SK-N-SH treated with all-trans-retinoic acid at 6 μM for 48 hours (cell line): ENCODE data around the gene PPARD.

Experiments used
- ARNTL ChIP-seq: fragments of 450-650 bp; formaldehyde crosslinking; IDR thresholded peaks from 2 replicates; pipeline ENCODE4 v1.5.0; 2020; ENCODE audit warnings: low read depth, mild to moderate bottlenecking, moderate library complexity, borderline replicate concordance
- BACH2 ChIP-seq: fragments of 250-450 bp; sonication (Bioruptor Pico); IDR thresholded peaks from 2 replicates; pipeline ENCODE4 v1.9.0; 2021; ENCODE audit warnings: mild to moderate bottlenecking, borderline replicate concordance
- ESRRG ChIP-seq: fragments of 250-450 bp; sonication (Bioruptor Pico); IDR thresholded peaks from 2 replicates; pipeline ENCODE4 v1.6.1; 2021; ENCODE audit warnings: mild to moderate bottlenecking
- GLIS3 ChIP-seq: fragments of 250-450 bp; sonication (Bioruptor Pico); IDR thresholded peaks from 2 replicates; pipeline ENCODE4 v1.5.0; 2020; ENCODE audit warnings: mild to moderate bottlenecking, moderate library complexity
- ISL1 ChIP-seq: fragments of 250-450 bp; sonication (Bioruptor Pico); IDR thresholded peaks from 2 replicates; pipeline ENCODE4 v2.1.2; 2022; ENCODE audit warnings: mild to moderate bottlenecking, moderate library complexity
- PPARA ChIP-seq: fragments of 250-450 bp; sonication (Bioruptor Pico); IDR thresholded peaks from 2 replicates; pipeline ENCODE4 v1.5.0; 2020; ENCODE audit warnings: mild to moderate bottlenecking, borderline replicate concordance
- RARB ChIP-seq: fragments of 250-450 bp; sonication (Bioruptor Pico); IDR thresholded peaks from 2 replicates; pipeline ENCODE4 v1.8.0; 2021; ENCODE audit warnings: mild to moderate bottlenecking, moderate library complexity
- TCF4 ChIP-seq: fragments of 250-450 bp; sonication (Bioruptor Pico); IDR thresholded peaks from 2 replicates; pipeline ENCODE4 v1.8.0; 2021; ENCODE audit warnings: mild to moderate bottlenecking, moderate library complexity, borderline replicate concordance
- TOX ChIP-seq: fragments of 250-450 bp; sonication (Bioruptor Pico); IDR thresholded peaks from 2 replicates; pipeline ENCODE4 v1.8.0; 2021; ENCODE audit warnings: mild to moderate bottlenecking, moderate library complexity, borderline replicate concordance
- ZFP30 ChIP-seq: fragments of 450-650 bp; formaldehyde crosslinking; IDR thresholded peaks from 2 replicates; pipeline ENCODE4 v1.5.0; 2022; ENCODE audit warnings: mild to moderate bottlenecking, moderate library complexity
- ZNF70 ChIP-seq: fragments of 450-650 bp; formaldehyde crosslinking; IDR thresholded peaks from 2 replicates; pipeline ENCODE4 v1.5.0; 2020; ENCODE audit warnings: mild to moderate bottlenecking, moderate library complexity
- TF ChIP-seq, protein P1 (sequence below): fragments of 250-450 bp; sonication (Bioruptor Pico); IDR thresholded peaks from 2 replicates; pipeline ENCODE4 v1.5.1; 2021; ENCODE audit warnings: mild to moderate bottlenecking, moderate library complexity
- TF ChIP-seq, protein P2 (sequence below): fragments of 250-450 bp; sonication (Bioruptor Pico); IDR thresholded peaks from 2 replicates; pipeline ENCODE4 v1.8.0; 2020; ENCODE audit warnings: mild to moderate bottlenecking, moderate library complexity, borderline replicate concordance
- TF ChIP-seq, protein P3 (sequence below): fragments of 250-450 bp; sonication (Bioruptor Pico); IDR thresholded peaks from 2 replicates; pipeline ENCODE4 v1.5.1; 2020; ENCODE audit warnings: low read depth, mild to moderate bottlenecking, moderate library complexity

DNA sequence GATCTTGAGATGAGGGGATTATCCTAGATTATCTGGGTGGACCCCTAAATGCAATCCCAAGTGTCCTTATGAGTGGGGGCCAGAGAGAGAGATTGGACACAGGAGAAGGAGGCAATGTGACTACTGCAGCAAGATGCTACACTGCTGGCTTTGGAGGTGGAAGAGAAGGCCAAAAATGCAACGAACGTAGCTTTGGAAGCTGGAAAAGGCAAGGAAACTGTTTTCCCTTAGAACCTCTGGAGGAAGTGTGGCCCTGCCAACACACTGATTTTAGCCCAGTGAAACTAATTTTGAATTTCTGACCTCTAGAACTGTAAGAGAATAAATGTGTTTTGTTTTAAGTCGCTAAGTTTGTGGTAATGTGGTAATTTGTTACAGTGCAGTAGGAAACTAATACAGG lies 15.7 kb downstream of the PPARD start:
- TF ChIP-seq, protein P1, sequence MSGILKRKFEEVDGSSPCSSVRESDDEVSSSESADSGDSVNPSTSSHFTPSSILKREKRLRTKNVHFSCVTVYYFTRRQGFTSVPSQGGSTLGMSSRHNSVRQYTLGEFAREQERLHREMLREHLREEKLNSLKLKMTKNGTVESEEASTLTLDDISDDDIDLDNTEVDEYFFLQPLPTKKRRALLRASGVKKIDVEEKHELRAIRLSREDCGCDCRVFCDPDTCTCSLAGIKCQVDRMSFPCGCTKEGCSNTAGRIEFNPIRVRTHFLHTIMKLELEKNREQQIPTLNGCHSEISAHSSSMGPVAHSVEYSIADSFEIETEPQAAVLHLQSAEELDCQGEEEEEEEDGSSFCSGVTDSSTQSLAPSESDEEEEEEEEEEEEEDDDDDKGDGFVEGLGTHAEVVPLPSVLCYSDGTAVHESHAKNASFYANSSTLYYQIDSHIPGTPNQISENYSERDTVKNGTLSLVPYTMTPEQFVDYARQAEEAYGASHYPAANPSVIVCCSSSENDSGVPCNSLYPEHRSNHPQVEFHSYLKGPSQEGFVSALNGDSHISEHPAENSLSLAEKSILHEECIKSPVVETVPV (CRISPR knock-in tag): no peak
- TF ChIP-seq ISL1 (CRISPR knock-in tag) (no peak), BACH2 (CRISPR knock-in tag) (no peak), RARB (CRISPR knock-in tag) (no peak), PPARA (CRISPR knock-in tag) (no peak), GLIS3 (CRISPR knock-in tag) (no peak), ZFP30 (no peak), ESRRG (no peak), ARNTL (CRISPR knock-in tag) (no peak), ZNF70 (no peak), TCF4 (CRISPR knock-in tag) (no peak), TOX (no peak)
- TF ChIP-seq, protein P2, sequence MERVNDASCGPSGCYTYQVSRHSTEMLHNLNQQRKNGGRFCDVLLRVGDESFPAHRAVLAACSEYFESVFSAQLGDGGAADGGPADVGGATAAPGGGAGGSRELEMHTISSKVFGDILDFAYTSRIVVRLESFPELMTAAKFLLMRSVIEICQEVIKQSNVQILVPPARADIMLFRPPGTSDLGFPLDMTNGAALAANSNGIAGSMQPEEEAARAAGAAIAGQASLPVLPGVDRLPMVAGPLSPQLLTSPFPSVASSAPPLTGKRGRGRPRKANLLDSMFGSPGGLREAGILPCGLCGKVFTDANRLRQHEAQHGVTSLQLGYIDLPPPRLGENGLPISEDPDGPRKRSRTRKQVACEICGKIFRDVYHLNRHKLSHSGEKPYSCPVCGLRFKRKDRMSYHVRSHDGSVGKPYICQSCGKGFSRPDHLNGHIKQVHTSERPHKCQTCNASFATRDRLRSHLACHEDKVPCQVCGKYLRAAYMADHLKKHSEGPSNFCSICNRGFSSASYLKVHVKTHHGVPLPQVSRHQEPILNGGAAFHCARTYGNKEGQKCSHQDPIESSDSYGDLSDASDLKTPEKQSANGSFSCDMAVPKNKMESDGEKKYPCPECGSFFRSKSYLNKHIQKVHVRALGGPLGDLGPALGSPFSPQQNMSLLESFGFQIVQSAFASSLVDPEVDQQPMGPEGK: no peak
- TF ChIP-seq, protein P3, sequence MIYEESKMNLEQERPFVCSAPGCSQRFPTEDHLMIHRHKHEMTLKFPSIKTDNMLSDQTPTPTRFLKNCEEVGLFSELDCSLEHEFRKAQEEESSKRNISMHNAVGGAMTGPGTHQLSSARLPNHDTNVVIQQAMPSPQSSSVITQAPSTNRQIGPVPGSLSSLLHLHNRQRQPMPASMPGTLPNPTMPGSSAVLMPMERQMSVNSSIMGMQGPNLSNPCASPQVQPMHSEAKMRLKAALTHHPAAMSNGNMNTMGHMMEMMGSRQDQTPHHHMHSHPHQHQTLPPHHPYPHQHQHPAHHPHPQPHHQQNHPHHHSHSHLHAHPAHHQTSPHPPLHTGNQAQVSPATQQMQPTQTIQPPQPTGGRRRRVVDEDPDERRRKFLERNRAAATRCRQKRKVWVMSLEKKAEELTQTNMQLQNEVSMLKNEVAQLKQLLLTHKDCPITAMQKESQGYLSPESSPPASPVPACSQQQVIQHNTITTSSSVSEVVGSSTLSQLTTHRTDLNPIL (CRISPR knock-in tag): no peak
